ENCODE data around the gene DCLK1. TPM values are rescaled to one million over a fixed set of nuclear protein-coding genes. Genes with fewer than 3 reads are reported as not detected.
"Not testable (repeated sequence)": the region's sequence is repeated elsewhere in the genome, so short reads cannot be mapped to it uniquely, and the experiment has no call there.

DCLK1 gene
- total RNA-seq, 1 donor from 2014 or later, result not detected

DNA sequence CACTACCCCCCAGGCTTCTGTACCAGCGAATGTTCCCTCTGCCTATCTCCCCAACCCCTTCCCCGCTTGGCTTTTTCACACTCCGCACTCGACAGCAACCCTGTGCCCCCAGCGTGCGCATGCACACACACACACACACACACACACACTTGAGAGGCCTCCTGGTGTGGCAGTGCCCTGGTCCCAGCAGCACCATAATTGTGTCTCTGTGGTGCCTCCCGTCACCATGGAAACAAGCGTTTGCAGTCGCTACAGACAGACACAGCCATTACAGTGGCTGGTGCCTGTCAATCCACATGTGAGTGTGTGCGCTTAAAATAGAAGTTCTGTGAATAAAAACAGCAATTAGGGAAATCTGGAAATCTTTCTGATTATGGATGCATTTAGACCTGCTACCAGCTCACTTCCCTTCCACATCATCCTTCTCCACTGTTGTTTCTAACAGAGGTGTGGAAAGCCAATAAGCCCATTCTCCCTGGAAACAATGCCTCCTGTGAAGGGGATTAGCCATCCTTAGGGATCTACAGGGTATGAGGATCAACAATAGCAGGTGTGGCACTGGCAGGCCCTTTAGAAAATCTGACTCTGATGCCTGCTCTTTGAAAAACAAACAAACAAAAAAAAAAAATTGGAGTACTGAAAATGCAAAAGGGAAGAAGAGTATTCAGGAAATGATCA lies 146.3 kb downstream of the DCLK1 start:
- intact Hi-C loops (cut with micrococcal nuclease), result no loop called here
- TF ChIP-seq, protein P1, sequence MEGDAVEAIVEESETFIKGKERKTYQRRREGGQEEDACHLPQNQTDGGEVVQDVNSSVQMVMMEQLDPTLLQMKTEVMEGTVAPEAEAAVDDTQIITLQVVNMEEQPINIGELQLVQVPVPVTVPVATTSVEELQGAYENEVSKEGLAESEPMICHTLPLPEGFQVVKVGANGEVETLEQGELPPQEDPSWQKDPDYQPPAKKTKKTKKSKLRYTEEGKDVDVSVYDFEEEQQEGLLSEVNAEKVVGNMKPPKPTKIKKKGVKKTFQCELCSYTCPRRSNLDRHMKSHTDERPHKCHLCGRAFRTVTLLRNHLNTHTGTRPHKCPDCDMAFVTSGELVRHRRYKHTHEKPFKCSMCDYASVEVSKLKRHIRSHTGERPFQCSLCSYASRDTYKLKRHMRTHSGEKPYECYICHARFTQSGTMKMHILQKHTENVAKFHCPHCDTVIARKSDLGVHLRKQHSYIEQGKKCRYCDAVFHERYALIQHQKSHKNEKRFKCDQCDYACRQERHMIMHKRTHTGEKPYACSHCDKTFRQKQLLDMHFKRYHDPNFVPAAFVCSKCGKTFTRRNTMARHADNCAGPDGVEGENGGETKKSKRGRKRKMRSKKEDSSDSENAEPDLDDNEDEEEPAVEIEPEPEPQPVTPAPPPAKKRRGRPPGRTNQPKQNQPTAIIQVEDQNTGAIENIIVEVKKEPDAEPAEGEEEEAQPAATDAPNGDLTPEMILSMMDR (IDR thresholded peaks at IDR 0.05), result no peak
- no peak for DNase-seq
- Mint-ChIP-seq H3K27me3 (no peaks in the 10 kb centered on the region), H3K4me1 (no peaks in the 10 kb centered on the region), H3K36me3 (ENCODE audit: low read depth) (no peaks in the 10 kb centered on the region), H3K9me3 (no peaks in the 10 kb centered on the region), H3K27ac (no peak overlapping the region), H3K4me3 (no peak overlapping the region)
- ATAC-seq (ENCODE audit: low read depth), result no peak
- POLR2A ChIA-PET, result no interaction called here
- CTCF ChIA-PET, result no interaction called here

GRCh38 chr13:35984287-35984686 lies 146.9 kb downstream of the DCLK1 start:
- no peaks in the 10 kb centered on the region for H3K9me3 Mint-ChIP-seq
- no peak for ATAC-seq (ENCODE audit: low read depth)
- CTCF ChIA-PET, result no interaction called here

GRCh38 chr13:35983703-35984102 lies 147.5 kb downstream of the DCLK1 start:
- H3K36me3 Mint-ChIP-seq (ENCODE audit: low read depth); H3K27me3 Mint-ChIP-seq; H3K27ac Mint-ChIP-seq; POLR2A ChIA-PET; H3K4me1 Mint-ChIP-seq; CTCF ChIA-PET; intact Hi-C loops (cut with micrococcal nuclease); DNase-seq; ATAC-seq (ENCODE audit: low read depth); H3K9me3 Mint-ChIP-seq; H3K4me3 Mint-ChIP-seq: not testable (repeated sequence)

More at GRCh38 chr13:35984287-35984686, 146.9 kb downstream of the DCLK1 start:
- H3K27me3 Mint-ChIP-seq, result no peaks in the 10 kb centered on the region
- POLR2A ChIA-PET, result no interaction called here
- TF ChIP-seq, protein P1 (IDR thresholded peaks at IDR 0.05), result no peak
- H3K4me1 Mint-ChIP-seq, result no peaks in the 10 kb centered on the region
- H3K27ac Mint-ChIP-seq, result no peak overlapping the region
- intact Hi-C loops (cut with micrococcal nuclease), result no loop called here
- H3K4me3 Mint-ChIP-seq, result no peak overlapping the region
- H3K36me3 Mint-ChIP-seq (ENCODE audit: low read depth), result no peaks in the 10 kb centered on the region
- DNase-seq, result no peak

DNA sequence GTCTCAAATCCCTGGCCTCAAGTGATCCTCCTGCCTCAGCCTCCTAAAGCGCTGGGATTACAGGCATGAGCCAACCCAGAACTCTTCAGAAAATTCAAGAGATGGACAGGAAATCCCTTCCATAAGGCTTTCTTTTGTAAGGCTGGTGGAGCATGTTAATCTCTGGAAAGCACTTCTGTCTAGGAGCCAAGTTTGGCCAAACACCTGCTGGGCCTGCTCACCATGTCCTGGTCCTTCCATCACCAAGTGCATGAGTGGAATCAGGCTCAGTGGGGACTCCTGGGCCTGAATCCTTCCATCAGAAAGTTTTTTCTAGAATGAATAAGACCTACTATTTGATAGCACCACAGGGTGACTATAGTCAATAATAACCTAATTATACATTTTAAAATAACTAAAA lies 148.0 kb downstream of the DCLK1 start:
- POLR2A ChIA-PET, result no interaction called here
- H3K9me3 Mint-ChIP-seq, result no peaks in the 10 kb centered on the region
- no peaks in the 10 kb centered on the region for H3K36me3 Mint-ChIP-seq (ENCODE audit: low read depth)
- ATAC-seq (ENCODE audit: low read depth), result no peak
- intact Hi-C loops (cut with micrococcal nuclease), result no loop called here
- CTCF ChIA-PET, result no interaction called here
- no peaks in the 10 kb centered on the region for H3K27me3 Mint-ChIP-seq
- no peak overlapping the region for H3K4me3 Mint-ChIP-seq
- TF ChIP-seq, protein P1 (IDR thresholded peaks at IDR 0.05), result no peak
- H3K4me1 Mint-ChIP-seq, result no peaks in the 10 kb centered on the region
- DNase-seq, result no peak
- no peak overlapping the region for H3K27ac Mint-ChIP-seq

DNA sequence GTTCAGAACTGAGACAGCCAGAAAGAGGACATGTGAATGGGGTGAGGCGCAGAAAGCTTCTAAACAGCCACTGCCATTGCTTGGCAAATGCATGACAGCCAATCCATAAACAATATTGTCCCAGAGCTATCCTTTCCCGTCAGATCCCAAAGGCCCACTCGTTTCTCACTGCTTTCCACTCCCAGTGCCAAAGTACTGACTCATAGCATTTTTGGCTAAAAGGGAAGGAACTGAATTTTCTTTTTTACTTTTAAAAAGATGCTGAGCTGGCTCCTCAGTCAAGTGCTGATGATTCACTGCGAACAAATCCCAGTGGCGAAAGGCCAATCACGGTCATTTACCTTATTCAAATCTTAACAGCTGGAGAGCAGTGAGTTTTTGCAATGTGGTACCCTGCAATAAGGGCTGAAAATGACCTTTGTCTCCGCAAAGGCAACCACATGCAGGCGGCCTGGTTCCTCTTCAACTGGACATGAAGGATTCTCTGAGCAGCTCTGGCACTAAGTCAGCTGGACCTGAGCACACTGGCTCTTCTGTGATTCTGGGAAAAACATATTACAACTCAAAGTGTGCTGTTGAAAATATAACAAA lies 151.7 kb downstream of the DCLK1 start:
- no peak for ATAC-seq (ENCODE audit: low read depth)
- no peaks in the 10 kb centered on the region for H3K9me3 Mint-ChIP-seq
- TF ChIP-seq, protein P1 (IDR thresholded peaks at IDR 0.05), result no peak
- intact Hi-C loops (cut with micrococcal nuclease), result no loop called here
- no peak for DNase-seq
- H3K4me1 Mint-ChIP-seq, result no peaks in the 10 kb centered on the region
- ChIA-PET CTCF (interaction anchor here (0.7 to 1.0 kb wide), 2 partner anchors 9 to 293 kb away, joined by 3 read pairs; no protein-coding TSS in a partner anchor), POLR2A (no interaction called here)
- no peaks in the 10 kb centered on the region for H3K36me3 Mint-ChIP-seq (ENCODE audit: low read depth)
- H3K4me3 Mint-ChIP-seq, result no peak overlapping the region
- no peaks in the 10 kb centered on the region for H3K27me3 Mint-ChIP-seq
- no peak overlapping the region for H3K27ac Mint-ChIP-seq

All from activated B cell treated with CpG ODN at 0.5 μM for 24 hours (primary cell).